ENCODE results near the gene PHLPP1. TPM values are rescaled to one million over a fixed set of nuclear protein-coding genes. Genes with fewer than 3 reads are reported as not detected.

The PHLPP1 gene
- total RNA-seq, 6 experiments from 2014 or later = 4.5 to 7.9 (median 5.5) TPM

GRCh38 chr18:63007231-63007630, 291.9 kb downstream of the PHLPP1 start:
- no peak for TF ChIP-seq CTCF (IDR thresholded peaks at IDR 0.05)
- Mint-ChIP-seq H3K27ac (no peak overlapping the region), H3K4me1 (ENCODE audit: low read depth) (no peaks in the 10 kb centered on the region), H3K4me3 (no peak overlapping the region), H3K27me3 (ENCODE audit: insufficient read depth) (peaks cover 27% of the 10 kb centered on the region), H3K36me3 (ENCODE audit: low read depth) (no peaks in the 10 kb centered on the region), H3K9me3 (no peaks in the 10 kb centered on the region)
- DNase-seq = no peak

DNA sequence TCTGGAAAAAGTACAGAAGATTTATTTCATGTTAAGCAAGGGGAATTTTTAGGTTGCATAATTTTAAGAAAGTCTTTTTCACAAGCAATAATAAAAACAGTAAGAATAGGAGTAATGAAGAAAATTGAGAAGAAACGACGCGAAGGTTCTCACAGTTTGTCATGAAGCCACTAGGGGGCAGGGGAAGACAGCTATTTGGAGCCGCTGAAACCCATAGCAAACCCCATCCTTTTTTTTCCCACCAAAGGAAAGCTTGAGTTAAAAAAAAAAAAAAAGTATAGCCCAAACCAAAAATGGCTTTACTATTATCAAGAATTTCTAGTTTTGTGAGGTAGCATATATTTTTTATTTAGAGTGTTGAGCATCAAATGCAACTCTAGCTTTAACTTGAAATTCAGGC, 300.9 kb downstream of the PHLPP1 start:
- peak; percentile 91 for TF ChIP-seq CTCF (IDR thresholded peaks at IDR 0.05)
- Mint-ChIP-seq H3K4me3 (no peak overlapping the region), H3K4me1 (ENCODE audit: low read depth) (no peaks in the 10 kb centered on the region), H3K27me3 (ENCODE audit: insufficient read depth) (peaks cover 17% of the 10 kb centered on the region), H3K36me3 (ENCODE audit: low read depth) (peaks cover 6% of the 10 kb centered on the region), H3K9me3 (peaks cover 8% of the 10 kb centered on the region; the same call in 1 of the 2 replicates), H3K27ac (no peak overlapping the region)
- DNase-seq = peak; percentile 39

- Mint-ChIP-seq H3K9me3 (peaks cover 8% of the 10 kb centered on the region; the same call in 1 of the 2 replicates), H3K36me3 (ENCODE audit: low read depth) (peaks cover 6% of the 10 kb centered on the region), H3K4me1 (ENCODE audit: low read depth) (no peaks in the 10 kb centered on the region), H3K27ac (no peak overlapping the region), H3K4me3 (no peak overlapping the region), H3K27me3 (ENCODE audit: insufficient read depth) (peaks cover 20% of the 10 kb centered on the region)
- DNase-seq = no peak
- TF ChIP-seq CTCF (IDR thresholded peaks at IDR 0.05) = no peak
Measured at GRCh38 chr18:63017076-63017475, 301.7 kb downstream of the PHLPP1 start.

DNA sequence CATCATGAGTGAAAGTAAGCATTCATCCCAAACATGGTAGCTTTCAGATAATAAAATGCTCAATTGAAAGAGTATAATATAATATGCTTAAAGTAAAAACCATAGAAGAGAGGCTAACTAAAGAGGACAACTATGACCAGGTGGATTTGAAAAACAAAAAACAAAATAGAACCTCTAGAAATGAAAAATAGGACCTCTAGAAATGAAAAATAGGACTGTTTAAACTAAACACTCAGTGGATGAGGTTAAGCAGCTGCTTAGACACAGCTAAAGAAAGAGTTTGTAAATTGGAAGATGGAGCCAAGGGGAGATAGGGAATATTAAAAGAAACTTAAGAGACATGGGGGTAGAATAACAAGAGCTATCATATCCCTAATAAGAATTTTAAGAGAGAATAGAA, 302.6 kb downstream of the PHLPP1 start:
- no peak for DNase-seq
- H3K9me3 Mint-ChIP-seq = peaks cover 8% of the 10 kb centered on the region; the same call in 1 of the 2 replicates
- no peak overlapping the region for H3K27ac Mint-ChIP-seq
- peaks cover 20% of the 10 kb centered on the region for H3K27me3 Mint-ChIP-seq (ENCODE audit: insufficient read depth)
- peaks cover 6% of the 10 kb centered on the region for H3K36me3 Mint-ChIP-seq (ENCODE audit: low read depth)
- no peak overlapping the region for H3K4me3 Mint-ChIP-seq
- no peak for TF ChIP-seq CTCF (IDR thresholded peaks at IDR 0.05)
- no peaks in the 10 kb centered on the region for H3K4me1 Mint-ChIP-seq (ENCODE audit: low read depth)

DNA sequence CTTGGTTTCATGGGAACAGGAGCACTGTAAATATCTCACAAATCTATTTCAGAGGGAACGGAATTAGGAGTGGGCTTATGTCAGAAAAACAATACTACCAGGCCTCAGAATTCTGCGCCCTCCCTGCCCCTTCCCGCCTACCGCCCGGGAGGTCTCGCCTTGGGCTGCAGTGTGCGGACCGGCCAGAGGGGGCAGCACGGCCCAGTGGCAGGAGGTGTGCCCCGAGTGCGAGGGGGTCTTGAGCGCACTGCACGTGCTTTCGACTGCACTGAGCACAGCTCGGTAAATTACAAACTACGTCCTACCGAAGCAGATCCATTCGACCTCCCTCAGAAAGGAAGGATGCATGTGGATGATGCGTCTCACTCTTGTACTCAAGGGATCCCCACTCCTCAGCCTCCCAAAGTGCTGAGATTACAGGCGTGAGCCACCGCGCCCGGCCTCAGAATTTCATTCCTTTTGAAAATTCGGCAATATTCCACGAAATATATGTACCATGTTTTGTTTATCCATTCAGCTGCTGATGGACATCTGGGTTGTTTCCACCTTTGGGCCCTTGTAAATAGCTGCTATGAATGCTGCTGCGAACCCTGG, 307.2 kb downstream of the PHLPP1 start:
- TF ChIP-seq CTCF (IDR thresholded peaks at IDR 0.05) = peak; percentile 68
- no peak overlapping the region for H3K27ac Mint-ChIP-seq
- H3K9me3 Mint-ChIP-seq = peaks cover 8% of the 10 kb centered on the region; the same call in 1 of the 2 replicates
- H3K36me3 Mint-ChIP-seq (ENCODE audit: low read depth) = peaks cover 6% of the 10 kb centered on the region
- no peak for DNase-seq
- H3K27me3 Mint-ChIP-seq (ENCODE audit: insufficient read depth) = peaks cover 11% of the 10 kb centered on the region
- H3K4me1 Mint-ChIP-seq (ENCODE audit: low read depth) = no peaks in the 10 kb centered on the region
- no peak overlapping the region for H3K4me3 Mint-ChIP-seq
